GM12878 (cell line): ENCODE results near the gene CRYBA2. TPM values are rescaled to one million over a fixed set of nuclear protein-coding genes. Genes with fewer than 3 reads are reported as not detected.

Experiments used
- ATAC-seq: fragments of 200-7000 bp; cut with Tn5 transposase; 3 replicates; pipeline ENCODE4 v1.9.1; 2020; ENCODE audit warnings: mild to moderate bottlenecking, moderate library complexity
- BruUV-seq: library from RNA; stranded (reverse); fragments of 400-500 nt; replicated peaks from 2 replicates; lab custom pipeline; 2021; lab: Mats Ljungman, UMichigan
- CTCF ChIA-PET: fragments of 300-600 bp; sonication (Branson Sonifier 250); formaldehyde crosslinking; extraction: SDS; loops from one replicate; lab custom pipeline; 2021; ENCODE audit warnings: inconsistent platforms; lab: Yijun Ruan, JAX
- POLR2A ChIA-PET: fragments of 350-600 bp; formaldehyde crosslinking; extraction: SDS; loops from one replicate; lab custom pipeline; 2021; ENCODE audit warnings: inconsistent platforms; lab: Charles Lee
- RAD21 ChIA-PET: fragments of 300-600 bp; sonication (Branson Sonifier 250); formaldehyde crosslinking; loops from one replicate; lab custom pipeline; 2023; ENCODE audit warnings: antibody characterized with exemption; ENCODE audit not compliant: unreplicated experiment; lab: Charles Lee
- SMC1A ChIA-PET: fragments of 300-600 bp; sonication (Branson Sonifier 250); formaldehyde crosslinking; loops from one replicate; lab custom pipeline; 2023; ENCODE audit not compliant: unreplicated experiment, uncharacterized antibody; lab: Charles Lee
- DNase-seq: peaks from one replicate; pipeline ENCODE4 v3.0.0-alpha.2; 2011; ENCODE audit warnings: low read depth, low spot score
- FAIRE-seq: peaks from 3 replicates; lab custom pipeline; 2011; peaks lifted over from hg19 to GRCh38; lab: Jason Lieb, UNC
- H2AFZ ChIP-seq: 2 replicates; pipeline ENCODE4 v1.6.0; 2011; ENCODE audit warnings: low read depth, low read length, control low read depth; ENCODE audit not compliant: control insufficient read depth
- H3K27ac ChIP-seq: 2 replicates; pipeline ENCODE4 v1.5.1; 2011; ENCODE audit warnings: control low read depth; ENCODE audit not compliant: control insufficient read depth, insufficient read depth
- H3K27me3 ChIP-seq, 2 experiments: replicated peaks in 1 of 2; 2 replicates each; pipeline versions ENCODE4 v1.6.0 to v1.6.1; 2011; ENCODE audit warnings: low read length in 1 of 2; ENCODE audit not compliant: control insufficient read depth in 2 of 2, insufficient read depth in 2 of 2
- H3K36me3 ChIP-seq, 2 experiments: 2 replicates each; pipeline ENCODE4 v1.5.1; 2011; ENCODE audit warnings: low read length in 1 of 2; ENCODE audit not compliant: control insufficient read depth in 2 of 2, insufficient read depth in 2 of 2
- H3K4me1 ChIP-seq: 2 replicates; pipeline ENCODE4 v1.6.1; 2011; ENCODE audit warnings: mild to moderate bottlenecking, low read length, moderate library complexity, mixed read lengths; ENCODE audit not compliant: control insufficient read depth, insufficient read depth
- H3K4me2 ChIP-seq: 2 replicates; pipeline ENCODE4 v1.6.0; 2011; ENCODE audit warnings: control low read depth; ENCODE audit not compliant: control insufficient read depth, insufficient read depth
- H3K4me3 ChIP-seq: fragments of 200-600 bp; sonication (generic); 2 replicates; pipeline ENCODE4 v1.5.1; 2016
- H3K79me2 ChIP-seq: 2 replicates; pipeline ENCODE4 v1.6.0; 2011; ENCODE audit warnings: low read length; ENCODE audit not compliant: control insufficient read depth, insufficient read depth
- H3K9ac ChIP-seq: 2 replicates; pipeline ENCODE4 v1.8.0; 2011; ENCODE audit warnings: low read length, control low read depth, mixed read lengths; ENCODE audit not compliant: control insufficient read depth, insufficient read depth
- H3K9me3 ChIP-seq: replicated peaks from 3 replicates; pipeline ENCODE4 v1.5.1; 2011; ENCODE audit warnings: mild to moderate bottlenecking, low read length; ENCODE audit not compliant: control insufficient read depth, insufficient read depth
- H4K20me1 ChIP-seq: 2 replicates; pipeline ENCODE4 v1.6.0; 2011; ENCODE audit not compliant: control insufficient read depth, insufficient read depth
- BACH1 ChIP-seq: fragments of 450-650 bp; IDR thresholded peaks from 2 replicates; pipeline ENCODE4 v1.6.1; 2017; ENCODE audit warnings: mild to moderate bottlenecking, borderline replicate concordance
- BCL11A ChIP-seq: IDR thresholded peaks from 2 replicates; pipeline ENCODE4 v1.6.1; 2011; ENCODE audit warnings: low read depth, low read length
- CHD1 ChIP-seq: IDR thresholded peaks from 2 replicates; pipeline ENCODE4 v1.6.1; 2012; ENCODE audit warnings: low read depth, low read length, improper control_type of control experiment
- FOXM1 ChIP-seq: IDR thresholded peaks from 2 replicates; pipeline ENCODE4 v1.6.1; 2012; ENCODE audit warnings: low read depth, mild to moderate bottlenecking, inconsistent platforms, low read length, moderate library complexity
- HDAC2 ChIP-seq: fragments of 200-600 bp; sonication (generic); IDR thresholded peaks from 2 replicates; pipeline ENCODE4 v1.6.1; 2017
- KDM1A ChIP-seq: fragments of 200-600 bp; sonication (generic); IDR thresholded peaks from 2 replicates; pipeline ENCODE4 v1.6.1; 2016; ENCODE audit warnings: borderline replicate concordance
- MYC ChIP-seq: IDR thresholded peaks from 2 replicates; pipeline ENCODE4 v1.6.1; 2011; ENCODE audit warnings: mild to moderate bottlenecking, low read length, moderate library complexity, inconsistent platforms; ENCODE audit not compliant: insufficient read depth, insufficient replicate concordance, insufficient read length, severe bottlenecking
- NFIC ChIP-seq: IDR thresholded peaks from 2 replicates; pipeline ENCODE4 v1.6.1; 2012; ENCODE audit warnings: low read depth, mild to moderate bottlenecking, inconsistent platforms, low read length, moderate library complexity
- POU2F2 ChIP-seq: IDR thresholded peaks from 3 replicates; pipeline ENCODE4 v1.6.1; 2011; ENCODE audit warnings: low read depth, mild to moderate bottlenecking, low read length, borderline replicate concordance
- RAD21 ChIP-seq: IDR thresholded peaks from 2 replicates; pipeline ENCODE4 v1.6.1; 2011; ENCODE audit warnings: mild to moderate bottlenecking, low read depth, low read length, moderate library complexity; ENCODE audit not compliant: insufficient read depth
- TAF1 ChIP-seq: IDR thresholded peaks from 2 replicates; pipeline ENCODE4 v1.6.1; 2011; ENCODE audit warnings: mild to moderate bottlenecking, low read depth, low read length, borderline replicate concordance
- TCF12 ChIP-seq: IDR thresholded peaks from 2 replicates; pipeline ENCODE4 v1.6.1; 2011; ENCODE audit warnings: low read depth, mild to moderate bottlenecking, low read length
- TCF3 ChIP-seq: IDR thresholded peaks from 2 replicates; pipeline ENCODE4 v1.6.1; 2012; ENCODE audit warnings: low read depth, mild to moderate bottlenecking, low read length, borderline replicate concordance; ENCODE audit not compliant: insufficient read depth
- WGBS: methylation state at CpG from one replicate; pipeline ENCODE4 v1.1.6; 2016; ENCODE audit warnings: low lambda C conversion rate; ENCODE audit not compliant: insufficient replicate concordance, insufficient coverage; ENCODE audit errors: missing lambda C conversion rate; 5-methylcytosine and 5-hydroxymethylcytosine counted together
- in situ Hi-C: fragments of 300-500 bp; cut with MboI; formaldehyde crosslinking; loops from 9 replicates; pipeline ENCODE4 v1.14.3; 2018; ENCODE audit warnings: mixed read lengths
- intact Hi-C: fragments of 100-400 bp; cut with micrococcal nuclease; formaldehyde crosslinking; loops from one replicate; pipeline ENCODE4 v1.14.2; 2022; ENCODE audit not compliant: unreplicated experiment
- polyA plus RNA-seq, 11 experiments: library from polyadenylated mRNA; depleted of rRNA in 4 of 11; unstranded in 6 of 11; stranded (reverse) in 5 of 11; fragments of >200 nt; fragmentation: Nextera tagmentation in 4 of 11; fragmentation: Illumina TruSeq in 1 of 11; extraction: Ambion mirVana in 4 of 11; extraction: Trizol in 1 of 11; gene quantifications; 1 replicate in 1 of 11; 2 replicates in 10 of 11; pipeline versions ENCODE4 v1.2.1 to v1.2.3, GENCODE V29; 2011 to 2016; ENCODE audit warnings: inconsistent platforms in 2 of 11, missing spikeins in 2 of 11, low read depth in 1 of 11
- total RNA-seq, 4 experiments: library from RNA; depleted of rRNA in 3 of 4; stranded (reverse); fragments of >200 nt in 3 of 4; fragmentation: Illumina TruSeq in 1 of 4; extraction: Trizol in 1 of 4; gene quantifications; 2 replicates each; pipeline versions ENCODE4 v1.2.1 to v1.2.3, GENCODE V29; 2013 to 2021
- TF ChIP-seq, protein P1 (sequence below): fragments of 450-650 bp; IDR thresholded peaks from 2 replicates; pipeline ENCODE4 v1.6.1; 2018; ENCODE audit warnings: mild to moderate bottlenecking, low read depth, moderate library complexity; ENCODE audit not compliant: partially characterized antibody
- TF ChIP-seq, protein P2 (sequence below): IDR thresholded peaks from 2 replicates; pipeline ENCODE4 v1.6.1; 2012; ENCODE audit warnings: mild to moderate bottlenecking, low read depth, low read length

The CRYBA2 gene
- total and polyA plus RNA-seq, 10 of the 15 experiments (the other 5 are each of a cell fraction or from before 2014, with no cell fraction given): not detected

DNA sequence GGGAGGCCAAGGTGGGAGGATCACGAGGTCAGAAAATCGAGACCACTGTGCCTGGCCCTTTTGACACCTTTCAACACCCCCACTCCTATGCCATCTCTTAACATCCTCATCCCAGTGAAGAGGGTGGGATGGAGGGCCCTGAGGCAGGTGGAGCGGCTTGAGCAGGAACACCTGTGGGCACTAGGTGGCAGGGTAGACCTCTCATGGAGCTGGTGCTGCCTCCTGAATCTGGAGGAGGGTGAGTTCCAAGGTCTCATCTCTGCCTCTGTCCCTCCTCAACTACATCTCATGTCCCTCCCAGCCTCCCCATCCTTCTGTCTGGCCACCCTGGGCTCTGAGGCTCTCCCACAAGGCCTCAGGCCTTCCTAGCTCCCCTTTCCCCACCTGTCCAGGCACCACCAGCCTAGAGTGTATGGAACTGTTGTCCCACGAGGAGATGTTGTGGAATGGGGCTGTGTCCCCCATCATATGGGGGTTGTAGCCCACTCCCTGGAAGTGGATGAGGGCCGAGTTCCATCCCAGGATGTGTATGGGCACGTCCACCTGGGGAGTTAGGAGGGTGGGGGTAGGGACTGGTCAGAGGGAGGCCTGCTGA, 17.0 kb upstream of the CRYBA2 start:
- Histone ChIP-seq H3K9ac (no peak overlapping the region), H3K4me2 (no peak overlapping the region), H3K27ac (no peak overlapping the region), H3K4me1 (no peaks in the 10 kb centered on the region), H3K4me3 (no peak overlapping the region), H2AFZ (no peak overlapping the region), H3K36me3 (no peaks in the 10 kb centered on the region), H3K27me3 (no peaks in the 10 kb centered on the region; a peak in 2 of 4 replicates), H3K9me3 (no peaks in the 10 kb centered on the region), H3K79me2 (no peaks in the 10 kb centered on the region), H4K20me1 (no peaks in the 10 kb centered on the region)
- ATAC-seq (peak; percentile 89), FAIRE-seq (peak; percentile 62), DNase-seq (no peak)
- ChIA-PET RAD21 (interaction anchor here (0.6 to 1.8 kb wide), 3 partner anchors 75 to 144 kb away, joined by 3 to 6 read pairs (median 3); no protein-coding TSS in a partner anchor), SMC1A (interaction anchor here (0.7 to 2.5 kb wide), 4 partner anchors 53 to 847 kb away, joined by 3 to 9 read pairs (median 4); no protein-coding TSS in a partner anchor), POLR2A (interaction anchor here (0.6 kb wide), 1 partner anchor 218 kb away, joined by 4 read pairs; no protein-coding TSS in a partner anchor), CTCF (interaction anchor here (0.6 to 2.4 kb wide), 13 partner anchors 9 to 890 kb away, joined by 3 to 9 read pairs (median 4); partner anchors contain the start of gene CDK5R2)
- no TSS peak for BruUV-seq
- 7% methylated on average over 6 of the region's 6 CpGs for WGBS
- in situ Hi-C loops: no loop called here
- intact Hi-C loops: no loop called here
- TF ChIP-seq POU2F2: no peak
- TF ChIP-seq RAD21: peak; percentile 20; the same call in 1 of the 2 replicates
- TF ChIP-seq BCL11A: no peak
- TF ChIP-seq, protein P1, sequence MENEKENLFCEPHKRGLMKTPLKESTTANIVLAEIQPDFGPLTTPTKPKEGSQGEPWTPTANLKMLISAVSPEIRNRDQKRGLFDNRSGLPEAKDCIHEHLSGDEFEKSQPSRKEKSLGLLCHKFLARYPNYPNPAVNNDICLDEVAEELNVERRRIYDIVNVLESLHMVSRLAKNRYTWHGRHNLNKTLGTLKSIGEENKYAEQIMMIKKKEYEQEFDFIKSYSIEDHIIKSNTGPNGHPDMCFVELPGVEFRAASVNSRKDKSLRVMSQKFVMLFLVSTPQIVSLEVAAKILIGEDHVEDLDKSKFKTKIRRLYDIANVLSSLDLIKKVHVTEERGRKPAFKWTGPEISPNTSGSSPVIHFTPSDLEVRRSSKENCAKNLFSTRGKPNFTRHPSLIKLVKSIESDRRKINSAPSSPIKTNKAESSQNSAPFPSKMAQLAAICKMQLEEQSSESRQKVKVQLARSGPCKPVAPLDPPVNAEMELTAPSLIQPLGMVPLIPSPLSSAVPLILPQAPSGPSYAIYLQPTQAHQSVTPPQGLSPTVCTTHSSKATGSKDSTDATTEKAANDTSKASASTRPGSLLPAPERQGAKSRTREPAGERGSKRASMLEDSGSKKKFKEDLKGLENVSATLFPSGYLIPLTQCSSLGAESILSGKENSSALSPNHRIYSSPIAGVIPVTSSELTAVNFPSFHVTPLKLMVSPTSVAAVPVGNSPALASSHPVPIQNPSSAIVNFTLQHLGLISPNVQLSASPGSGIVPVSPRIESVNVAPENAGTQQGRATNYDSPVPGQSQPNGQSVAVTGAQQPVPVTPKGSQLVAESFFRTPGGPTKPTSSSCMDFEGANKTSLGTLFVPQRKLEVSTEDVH: no peak
- TF ChIP-seq MYC: no peak
- no peak for TF ChIP-seq HDAC2
- no peak for TF ChIP-seq NFIC
- 0 out of 2 replicates have a peak, but pooled peaks have one; percentile 15 for TF ChIP-seq TCF3
- no peak for TF ChIP-seq TCF12
- no peak for TF ChIP-seq FOXM1
- no peak for TF ChIP-seq CHD1
- no peak for TF ChIP-seq BACH1
- TF ChIP-seq KDM1A: no peak
- TF ChIP-seq, protein P2, sequence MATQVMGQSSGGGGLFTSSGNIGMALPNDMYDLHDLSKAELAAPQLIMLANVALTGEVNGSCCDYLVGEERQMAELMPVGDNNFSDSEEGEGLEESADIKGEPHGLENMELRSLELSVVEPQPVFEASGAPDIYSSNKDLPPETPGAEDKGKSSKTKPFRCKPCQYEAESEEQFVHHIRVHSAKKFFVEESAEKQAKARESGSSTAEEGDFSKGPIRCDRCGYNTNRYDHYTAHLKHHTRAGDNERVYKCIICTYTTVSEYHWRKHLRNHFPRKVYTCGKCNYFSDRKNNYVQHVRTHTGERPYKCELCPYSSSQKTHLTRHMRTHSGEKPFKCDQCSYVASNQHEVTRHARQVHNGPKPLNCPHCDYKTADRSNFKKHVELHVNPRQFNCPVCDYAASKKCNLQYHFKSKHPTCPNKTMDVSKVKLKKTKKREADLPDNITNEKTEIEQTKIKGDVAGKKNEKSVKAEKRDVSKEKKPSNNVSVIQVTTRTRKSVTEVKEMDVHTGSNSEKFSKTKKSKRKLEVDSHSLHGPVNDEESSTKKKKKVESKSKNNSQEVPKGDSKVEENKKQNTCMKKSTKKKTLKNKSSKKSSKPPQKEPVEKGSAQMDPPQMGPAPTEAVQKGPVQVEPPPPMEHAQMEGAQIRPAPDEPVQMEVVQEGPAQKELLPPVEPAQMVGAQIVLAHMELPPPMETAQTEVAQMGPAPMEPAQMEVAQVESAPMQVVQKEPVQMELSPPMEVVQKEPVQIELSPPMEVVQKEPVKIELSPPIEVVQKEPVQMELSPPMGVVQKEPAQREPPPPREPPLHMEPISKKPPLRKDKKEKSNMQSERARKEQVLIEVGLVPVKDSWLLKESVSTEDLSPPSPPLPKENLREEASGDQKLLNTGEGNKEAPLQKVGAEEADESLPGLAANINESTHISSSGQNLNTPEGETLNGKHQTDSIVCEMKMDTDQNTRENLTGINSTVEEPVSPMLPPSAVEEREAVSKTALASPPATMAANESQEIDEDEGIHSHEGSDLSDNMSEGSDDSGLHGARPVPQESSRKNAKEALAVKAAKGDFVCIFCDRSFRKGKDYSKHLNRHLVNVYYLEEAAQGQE: no peak
- TF ChIP-seq TAF1: no peak
